Neural cell (in vitro differentiated cells): ENCODE data around the gene UGT3A1.

ENCODE experiments used
- CTCF ChIP-seq: fragments of 450-650 bp; IDR thresholded peaks from 2 replicates; pipeline ENCODE4 v1.5.1; 2014; ENCODE audit warnings: antibody characterized with exemption, mild to moderate bottlenecking, moderate library complexity; ENCODE audit not compliant: poor library complexity, severe bottlenecking
- EP300 ChIP-seq: fragments of 450-650 bp; conservative IDR thresholded peaks from 2 replicates; pipeline ENCODE4 v1.6.1; 2014; ENCODE audit warnings: antibody characterized with exemption, mild to moderate bottlenecking, moderate library complexity; ENCODE audit not compliant: poor library complexity, severe bottlenecking
- REST ChIP-seq: IDR thresholded peaks from 2 replicates; pipeline ENCODE4 v1.6.1; 2012; ENCODE audit warnings: borderline replicate concordance

- TF ChIP-seq CTCF (no peak), EP300 (no peak), REST (no peak)
Measured at GRCh38 chr5:35902046-35902672, 89.0 kb downstream of the UGT3A1 start.
